H1 (cell line): ENCODE data around the gene VGLL4.

Experiments used
- BACH1 ChIP-seq: IDR thresholded peaks from 2 replicates; pipeline ENCODE4 v1.6.1; 2012; ENCODE audit warnings: low read length, improper control_type of control experiment
- CTCF ChIP-seq, 3 experiments: IDR thresholded peaks; 1 replicate in 2 of 3; 2 replicates in 1 of 3; pipeline versions ENCODE4 v1.5.1 to v1.6.1; 2011; ENCODE audit warnings: low read length in 3 of 3, mild to moderate bottlenecking in 3 of 3, inconsistent platforms in 2 of 3, low read depth in 1 of 3, moderate library complexity in 1 of 3; ENCODE audit not compliant: insufficient read depth in 1 of 3; ENCODE audit errors: control extremely low read depth in 1 of 3
- E2F6 ChIP-seq: IDR thresholded peaks from 2 replicates; pipeline ENCODE4 v1.6.1; 2012; ENCODE audit warnings: inconsistent platforms
- EGR1 ChIP-seq: IDR thresholded peaks from 2 replicates; pipeline ENCODE4 v1.6.1; 2011; ENCODE audit warnings: low read depth, low read length, borderline replicate concordance
- EZH2 ChIP-seq: fragments of 200-600 bp; sonication (generic); IDR thresholded peaks from 2 replicates; pipeline ENCODE4 v1.7.1; 2012; ENCODE audit warnings: low read depth, mild to moderate bottlenecking, moderate library complexity, low read length, inconsistent platforms; ENCODE audit not compliant: severe bottlenecking
- GABPA ChIP-seq: IDR thresholded peaks from 2 replicates; pipeline ENCODE4 v1.6.1; 2011; ENCODE audit warnings: mild to moderate bottlenecking, low read length, moderate library complexity, borderline replicate concordance; ENCODE audit not compliant: insufficient read depth
- JUND ChIP-seq: IDR thresholded peaks from 2 replicates; pipeline ENCODE4 v1.6.1; 2011; ENCODE audit warnings: mild to moderate bottlenecking, improper control_type of control experiment, low read length
- MAFK ChIP-seq: IDR thresholded peaks from 2 replicates; pipeline ENCODE4 v1.6.1; 2012; ENCODE audit warnings: low read depth, mild to moderate bottlenecking, improper control_type of control experiment, low read length
- POLR2A ChIP-seq, 2 experiments: IDR thresholded peaks; 1 replicate in 1 of 2; 2 replicates in 1 of 2; pipeline ENCODE4 v1.6.1; 2011; ENCODE audit warnings: low read depth in 2 of 2, low read length in 2 of 2, mild to moderate bottlenecking in 2 of 2; ENCODE audit errors: control extremely low read depth in 1 of 2
- RFX5 ChIP-seq: IDR thresholded peaks from 2 replicates; pipeline ENCODE4 v1.6.1; 2011; ENCODE audit warnings: low read depth, low read length, improper control_type of control experiment, borderline replicate concordance
- SP1 ChIP-seq: IDR thresholded peaks from 2 replicates; pipeline ENCODE4 v1.6.1; 2011; ENCODE audit warnings: low read depth, low read length
- TEAD4 ChIP-seq: IDR thresholded peaks from 2 replicates; pipeline ENCODE4 v1.6.1; 2012; ENCODE audit warnings: low read depth, low read length, inconsistent platforms, mixed read lengths

- no peak for TF ChIP-seq JUND
- TF ChIP-seq BACH1, result no peak
- TF ChIP-seq EZH2, result no peak
- TF ChIP-seq CTCF (IDR thresholded peaks at IDR 0.05; ENCODE audit: control extremely low read depth in 1 of 3, insufficient read depth in 1 of 3, low read depth in 1 of 3, low read length in 3 of 3), result no peak
- TF ChIP-seq SP1, result no peak
- no peak for TF ChIP-seq TEAD4
- no peak for TF ChIP-seq POLR2A (IDR thresholded peaks at IDR 0.05; ENCODE audit: control extremely low read depth in 1 of 2, low read depth in 2 of 2, low read length in 2 of 2)
- TF ChIP-seq RFX5, result no peak
- TF ChIP-seq MAFK, result no peak
- TF ChIP-seq EGR1, result no peak
- TF ChIP-seq GABPA, result no peak
- no peak for TF ChIP-seq E2F6
Measured at GRCh38 chr3:11558918-11559815, 84.5 kb downstream of the VGLL4 start.
